CD4-positive, CD25-positive, alpha-beta regulatory T cell (primary cell): Measurements from ENCODE around the gene PPM1H. TPM values are rescaled to one million over a fixed set of nuclear protein-coding genes. Genes with fewer than 3 reads are reported as not detected.

Experiments
- ATAC-seq, 2 donors: fragments of 150-1000 bp; cut with Tn5 transposase; one replicate each; pipeline ENCODE4 v1.10.0; 2021; ENCODE audit warnings: low read depth in 2 of 2, moderate number of reproducible peaks in 2 of 2, moderate library complexity in 1 of 2
- DNase-seq, 3 donors: peaks; one replicate each; pipeline versions ENCODE4 v3.0.0 to v3.0.0-alpha.2; 2012 to 2022; ENCODE audit warnings: mixed read lengths in 1 of 3
- H3K27ac ChIP-seq: one replicate; pipeline ENCODE4 v1.7.0; 2013; ENCODE audit warnings: mild to moderate bottlenecking, low read length; ENCODE audit not compliant: insufficient read depth, poor library complexity, severe bottlenecking
- H3K27me3 ChIP-seq: one replicate; pipeline ENCODE4 v1.7.0; 2013; ENCODE audit warnings: low read length; ENCODE audit not compliant: control insufficient read depth, insufficient read depth
- H3K36me3 ChIP-seq: one replicate; pipeline ENCODE4 v1.7.0; 2013; ENCODE audit warnings: mild to moderate bottlenecking, low read length, moderate library complexity; ENCODE audit not compliant: control insufficient read depth, insufficient read depth
- H3K4me1 ChIP-seq: 2 replicates; pipeline ENCODE4 v1.7.0; 2013; ENCODE audit warnings: mild to moderate bottlenecking, low read length; ENCODE audit not compliant: insufficient read depth, control insufficient read depth, poor library complexity, severe bottlenecking
- H3K4me3 ChIP-seq: one replicate; pipeline ENCODE4 v1.7.0; 2013; ENCODE audit warnings: low read depth, mild to moderate bottlenecking, low read length, moderate library complexity
- H3K9me3 ChIP-seq, 2 experiments: 1 replicate in 1 of 2; 2 replicates in 1 of 2; pipeline ENCODE4 v1.7.0; 2013; ENCODE audit warnings: low read length in 2 of 2, mild to moderate bottlenecking in 1 of 2, moderate library complexity in 1 of 2; ENCODE audit not compliant: control insufficient read depth in 2 of 2
- H3K27ac Mint-ChIP-seq, 3 donors: one replicate each; pipeline ENCODE4 v1.8.0; 2020 to 2022; ENCODE audit warnings: mild to moderate bottlenecking in 3 of 3, mixed read lengths in 3 of 3, moderate library complexity in 2 of 3
- H3K27me3 Mint-ChIP-seq: one replicate; pipeline ENCODE4 v1.8.0; 2022; ENCODE audit warnings: mild to moderate bottlenecking, mixed read lengths
- H3K36me3 Mint-ChIP-seq: one replicate; pipeline ENCODE4 v1.8.0; 2020; ENCODE audit warnings: mixed read lengths
- H3K4me1 Mint-ChIP-seq, 4 donors: one replicate each; pipeline ENCODE4 v1.8.0; 2020 to 2022; ENCODE audit warnings: mixed read lengths in 4 of 4, mild to moderate bottlenecking in 1 of 4
- H3K4me3 Mint-ChIP-seq, 4 donors: one replicate each; pipeline ENCODE4 v1.8.0; 2020 to 2022; ENCODE audit warnings: mild to moderate bottlenecking in 4 of 4, mixed read lengths in 4 of 4, moderate library complexity in 3 of 4
- H3K9me3 Mint-ChIP-seq, 7 donors: one replicate each; pipeline ENCODE4 v1.8.0; 2020 to 2022; ENCODE audit warnings: mixed read lengths in 7 of 7, mild to moderate bottlenecking in 3 of 7, moderate library complexity in 2 of 7
- polyA plus RNA-seq, 4 donors: library from polyadenylated mRNA; unstranded; fragments of 300-500 nt; fragmentation: Illumina TruSeq; gene quantifications; one replicate each; pipeline ENCODE4 v1.2.3, GENCODE V29; 2021
- total RNA-seq: library from RNA; stranded (reverse); gene quantifications from one replicate; pipeline ENCODE4 v1.2.3, GENCODE V29; 2022

The PPM1H gene
- total and polyA plus RNA-seq, 5 donors from 2014 or later, result 0.03 to 0.99 TPM; not detected in 3

DNA sequence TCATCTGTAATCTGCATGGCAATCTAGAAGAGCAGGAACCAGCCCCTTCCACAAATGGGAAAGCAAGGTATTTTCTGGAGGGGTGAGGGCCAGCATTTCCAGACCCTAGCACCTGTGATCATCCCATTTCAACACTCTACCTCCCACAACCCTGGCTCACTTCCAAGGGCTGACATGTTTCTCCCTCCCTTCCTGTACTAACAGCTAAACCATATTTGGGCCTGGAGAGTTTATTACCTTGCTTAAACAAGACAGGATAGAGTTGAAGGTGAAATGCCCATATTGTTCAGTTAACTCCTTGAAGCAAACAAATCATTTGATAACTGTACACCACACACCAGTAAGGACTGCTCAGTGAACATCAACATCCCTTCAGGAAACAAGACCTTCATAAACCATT lies 158.4 kb downstream of the PPM1H start:
- Mint-ChIP-seq H3K9me3 (no peaks in the 10 kb centered on the region), H3K36me3 (no peaks in the 10 kb centered on the region), H3K27me3 (no peaks in the 10 kb centered on the region), H3K4me1 (no peaks in the 10 kb centered on the region), H3K27ac (no peak overlapping the region), H3K4me3 (no peak overlapping the region)
- no peaks in the 10 kb centered on the region for H3K4me1 ChIP-seq
- no peaks in the 10 kb centered on the region for H3K9me3 ChIP-seq
- H3K36me3 ChIP-seq, result no peaks in the 10 kb centered on the region
- no peaks in the 10 kb centered on the region for H3K27me3 ChIP-seq
- DNase-seq (no peak), ATAC-seq (no peak)
- H3K27ac ChIP-seq, result no peak overlapping the region
- no peak overlapping the region for H3K4me3 ChIP-seq

DNA sequence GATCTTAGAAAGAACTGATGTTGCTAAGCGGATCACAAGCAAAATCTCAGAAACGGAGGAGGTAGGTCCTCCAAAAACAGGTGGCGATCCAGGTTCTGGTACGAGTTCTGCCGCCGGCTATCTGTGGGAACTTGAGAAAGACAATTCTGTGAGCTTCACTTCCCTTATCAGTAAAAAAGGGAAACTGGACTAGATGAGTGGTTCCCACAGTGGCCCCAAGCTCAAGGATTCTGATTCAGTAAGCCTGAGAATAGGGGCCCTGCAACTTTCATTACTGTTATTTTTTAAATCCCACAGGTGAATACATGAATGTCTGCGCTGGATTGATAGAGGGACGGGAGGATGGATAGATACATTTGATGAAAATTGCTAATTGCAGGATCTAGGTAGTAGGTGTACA lies 160.2 kb downstream of the PPM1H start:
- Histone ChIP-seq H3K36me3 (no peaks in the 10 kb centered on the region), H3K27me3 (no peaks in the 10 kb centered on the region), H3K27ac (no peak overlapping the region), H3K4me3 (no peak overlapping the region), H3K4me1 (no peaks in the 10 kb centered on the region), H3K9me3 (no peaks in the 10 kb centered on the region)
- DNase-seq, result no peak
- ATAC-seq, result no peak
- Mint-ChIP-seq H3K36me3 (no peaks in the 10 kb centered on the region), H3K27ac (no peak overlapping the region), H3K27me3 (no peaks in the 10 kb centered on the region), H3K4me1 (no peaks in the 10 kb centered on the region), H3K9me3 (no peaks in the 10 kb centered on the region), H3K4me3 (no peak overlapping the region)

DNA sequence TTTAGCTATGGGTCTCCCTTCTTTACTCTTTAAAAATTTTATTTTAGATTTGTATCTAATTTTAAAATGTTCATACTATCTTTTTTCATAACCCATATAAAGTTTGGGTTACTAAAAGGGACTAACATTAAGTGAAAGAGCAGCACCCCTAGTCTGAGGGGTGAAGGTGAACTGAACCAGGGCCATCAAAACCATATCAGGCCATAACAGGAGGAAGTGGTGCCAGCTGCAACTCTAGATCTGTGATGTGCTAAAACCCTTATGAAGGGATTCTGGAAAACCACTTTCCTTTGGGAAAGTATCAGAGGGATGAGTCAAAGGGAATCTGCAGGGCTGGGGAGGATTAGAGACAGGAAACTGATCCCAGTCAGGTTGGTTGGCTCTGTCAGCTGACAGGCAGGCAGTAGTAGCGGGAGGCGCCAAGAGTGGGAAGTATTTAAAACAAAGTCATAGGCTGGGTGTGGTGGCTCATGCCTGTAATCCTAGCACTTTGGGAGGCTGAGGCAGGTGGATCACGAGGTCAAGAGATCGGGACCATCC lies 162.5 kb downstream of the PPM1H start:
- Histone ChIP-seq H3K4me3 (no peak overlapping the region), H3K36me3 (no peaks in the 10 kb centered on the region), H3K4me1 (no peaks in the 10 kb centered on the region), H3K9me3 (no peaks in the 10 kb centered on the region), H3K27me3 (no peaks in the 10 kb centered on the region), H3K27ac (no peak overlapping the region)
- Mint-ChIP-seq H3K27me3 (no peaks in the 10 kb centered on the region), H3K27ac (no peak overlapping the region), H3K4me3 (no peak overlapping the region), H3K4me1 (no peaks in the 10 kb centered on the region), H3K36me3 (no peaks in the 10 kb centered on the region), H3K9me3 (no peaks in the 10 kb centered on the region)
- ATAC-seq, result no peak
- DNase-seq, result no peak

DNA sequence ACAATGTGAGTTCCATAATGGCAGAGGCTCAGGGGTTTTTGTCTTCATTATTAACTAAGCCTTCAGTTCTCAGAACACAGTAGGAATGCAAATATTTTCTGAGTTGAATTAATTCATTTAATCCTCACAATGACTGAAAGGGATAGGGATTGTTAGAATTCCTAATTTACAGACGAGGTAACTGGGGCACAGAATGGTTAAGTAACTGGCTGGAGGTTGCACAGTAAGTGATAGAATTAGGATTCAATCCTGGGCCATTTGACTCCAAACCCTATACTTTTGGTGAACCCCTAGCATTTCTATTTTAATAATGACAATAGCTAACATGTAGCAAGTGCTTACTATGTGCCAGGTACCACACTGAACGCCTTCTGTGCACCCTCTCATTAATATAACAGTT lies 163.1 kb downstream of the PPM1H start:
- Mint-ChIP-seq H3K4me1 (no peaks in the 10 kb centered on the region), H3K4me3 (no peak overlapping the region), H3K27ac (no peak overlapping the region), H3K27me3 (no peaks in the 10 kb centered on the region), H3K9me3 (no peaks in the 10 kb centered on the region), H3K36me3 (no peaks in the 10 kb centered on the region)
- Histone ChIP-seq H3K4me3 (no peak overlapping the region), H3K27ac (no peak overlapping the region), H3K27me3 (no peaks in the 10 kb centered on the region), H3K36me3 (no peaks in the 10 kb centered on the region), H3K4me1 (no peaks in the 10 kb centered on the region), H3K9me3 (no peaks in the 10 kb centered on the region)
- ATAC-seq (no peak), DNase-seq (no peak)

DNA sequence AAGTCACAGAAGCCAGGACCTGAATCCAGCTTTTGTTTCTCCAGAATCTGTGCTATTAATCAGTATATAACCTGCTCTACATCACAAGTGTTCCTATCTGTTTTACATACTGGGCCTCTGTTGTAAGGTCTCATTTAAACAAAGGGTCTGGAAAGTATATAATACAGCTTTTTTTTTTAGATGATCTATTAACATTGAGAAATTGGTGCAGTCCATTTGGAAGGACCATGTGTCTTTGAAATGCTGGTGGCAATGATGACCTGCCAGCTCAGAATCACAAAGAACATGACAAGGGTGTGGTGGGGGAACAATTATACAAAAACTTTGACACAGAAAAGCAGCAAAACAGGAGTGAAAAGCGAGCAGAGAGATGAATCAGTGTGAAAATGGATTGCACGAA lies 164.6 kb downstream of the PPM1H start:
- ATAC-seq (no peak), DNase-seq (no peak)
- Mint-ChIP-seq H3K27me3 (peaks cover 7% of the 10 kb centered on the region), H3K4me3 (no peak overlapping the region), H3K9me3 (no peaks in the 10 kb centered on the region), H3K36me3 (no peaks in the 10 kb centered on the region), H3K27ac (no peak overlapping the region), H3K4me1 (no peaks in the 10 kb centered on the region)
- H3K36me3 ChIP-seq, result no peaks in the 10 kb centered on the region
- H3K27ac ChIP-seq, result no peak overlapping the region
- no peaks in the 10 kb centered on the region for H3K9me3 ChIP-seq
- H3K4me3 ChIP-seq, result no peak overlapping the region
- no peaks in the 10 kb centered on the region for H3K27me3 ChIP-seq
- no peaks in the 10 kb centered on the region for H3K4me1 ChIP-seq

DNA sequence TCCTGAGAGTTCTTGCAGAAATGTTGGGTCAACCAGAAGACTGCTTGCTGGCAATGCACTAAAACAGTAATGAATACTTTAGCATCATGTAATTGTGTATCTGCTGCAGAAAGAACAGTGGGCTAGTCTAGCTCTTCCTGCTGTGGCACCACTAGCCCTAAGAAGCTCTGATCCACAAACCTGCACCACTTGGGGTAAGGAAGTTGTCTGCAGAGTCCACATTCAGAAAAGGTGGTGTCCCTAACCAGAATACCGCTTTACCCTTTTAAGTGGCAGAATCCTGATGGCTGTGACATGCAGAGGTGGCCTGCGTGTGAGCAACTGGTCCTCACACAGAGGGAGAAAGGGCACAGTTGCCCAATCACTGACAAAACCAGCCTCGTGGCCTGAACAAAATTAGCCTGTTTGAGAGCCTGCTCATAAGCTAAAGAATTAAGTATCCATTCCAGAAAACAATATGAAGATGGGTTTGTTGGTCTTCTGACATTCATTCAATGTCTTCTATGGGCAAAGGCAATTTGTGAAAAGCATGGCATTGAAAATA lies 165.8 kb downstream of the PPM1H start:
- Mint-ChIP-seq H3K4me3 (no peak overlapping the region), H3K27me3 (peaks cover 8% of the 10 kb centered on the region), H3K36me3 (no peaks in the 10 kb centered on the region)

DNA sequence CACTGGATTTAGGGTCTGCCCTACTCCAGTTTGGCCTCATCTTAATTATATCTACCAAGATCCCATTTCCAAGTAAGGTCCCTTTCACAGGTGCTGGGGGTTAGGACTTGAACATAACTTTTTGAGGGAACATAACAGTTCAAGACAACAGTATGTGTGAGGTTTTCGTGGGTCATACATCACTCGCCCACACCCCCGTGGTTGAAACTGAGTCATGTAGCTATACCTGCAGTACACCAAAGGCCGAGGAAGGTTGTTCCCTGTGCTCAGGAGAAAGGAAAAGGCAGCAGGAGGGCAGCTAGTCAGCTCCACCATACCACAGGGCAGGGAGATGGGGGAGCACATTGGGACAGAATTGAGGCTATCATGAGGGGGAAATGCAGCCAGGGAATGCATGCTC lies 167.0 kb downstream of the PPM1H start:
- H3K4me3 Mint-ChIP-seq, result no peak overlapping the region
- H3K36me3 ChIP-seq, result no peaks in the 10 kb centered on the region
- no peaks in the 10 kb centered on the region for H3K36me3 Mint-ChIP-seq
- no peak overlapping the region for H3K27ac Mint-ChIP-seq
- H3K27me3 Mint-ChIP-seq, result peaks cover 8% of the 10 kb centered on the region
- H3K27ac ChIP-seq, result no peak overlapping the region
- H3K9me3 ChIP-seq, result no peaks in the 10 kb centered on the region
- H3K4me3 ChIP-seq, result no peak overlapping the region
- no peaks in the 10 kb centered on the region for H3K9me3 Mint-ChIP-seq
- no peak for ATAC-seq
- peaks cover 0 to 2% (median 0%) of the 10 kb centered on the region in 4 donors for H3K4me1 Mint-ChIP-seq
- H3K4me1 ChIP-seq, result no peaks in the 10 kb centered on the region
- H3K27me3 ChIP-seq, result no peaks in the 10 kb centered on the region
- no peak for DNase-seq

More for the DNA sequence above, 165.8 kb downstream of the PPM1H start:
- no peaks in the 10 kb centered on the region for H3K9me3 ChIP-seq
- no peaks in the 10 kb centered on the region for H3K9me3 Mint-ChIP-seq
- H3K36me3 ChIP-seq, result no peaks in the 10 kb centered on the region
- H3K27ac Mint-ChIP-seq, result no peak overlapping the region
- no peak for DNase-seq
- H3K4me1 Mint-ChIP-seq, result no peaks in the 10 kb centered on the region
- no peaks in the 10 kb centered on the region for H3K4me1 ChIP-seq
- H3K4me3 ChIP-seq, result no peak overlapping the region
- ATAC-seq, result no peak
- no peaks in the 10 kb centered on the region for H3K27me3 ChIP-seq
- H3K27ac ChIP-seq, result no peak overlapping the region

DNA sequence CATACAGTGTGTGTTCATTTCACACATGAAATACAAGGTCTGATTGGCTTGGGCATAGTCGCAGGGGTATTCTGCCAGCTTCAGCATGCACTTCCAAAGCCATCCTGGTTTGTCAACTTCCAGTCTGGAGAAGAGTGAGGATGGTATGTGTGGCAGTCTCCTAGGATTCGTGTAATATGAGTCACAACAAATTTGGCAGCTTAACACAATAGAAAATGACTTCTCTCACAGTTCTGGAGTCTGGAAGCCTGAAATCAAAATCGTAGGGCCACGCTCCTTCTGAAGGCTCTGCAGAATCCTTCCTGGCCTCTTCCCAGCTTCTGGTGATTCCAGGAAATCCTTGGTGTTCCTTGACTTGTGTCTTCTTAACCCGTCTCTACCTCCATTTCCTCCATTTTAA lies 167.5 kb downstream of the PPM1H start:
- Histone ChIP-seq H3K27ac (no peak overlapping the region), H3K36me3 (no peaks in the 10 kb centered on the region), H3K4me1 (no peaks in the 10 kb centered on the region), H3K27me3 (no peaks in the 10 kb centered on the region), H3K9me3 (no peaks in the 10 kb centered on the region), H3K4me3 (no peak overlapping the region)
- Mint-ChIP-seq H3K9me3 (no peaks in the 10 kb centered on the region), H3K4me3 (no peak overlapping the region), H3K27ac (no peak overlapping the region), H3K4me1 (peaks cover 0 to 2% (median 0%) of the 10 kb centered on the region in 4 donors), H3K36me3 (no peaks in the 10 kb centered on the region), H3K27me3 (peaks cover 8% of the 10 kb centered on the region)
- no peak for DNase-seq
- ATAC-seq, result no peak
